ENCODE data around the gene SOWAHC. TPM values are rescaled to one million over a fixed set of nuclear protein-coding genes. Genes with fewer than 3 reads are reported as not detected.
A peak's percentile ranks its signal among the peaks of the same experiment; 100 is the strongest.

The SOWAHC gene
- total and polyA plus RNA-seq, 2 of the 13 experiments (the other 11 are each of a cell fraction or from before 2014, with no cell fraction given): 21.2 to 22.5 TPM

- H3K9ac ChIP-seq (ENCODE audit: insufficient read depth, low read depth, low read length): no peak overlapping the region
- no peaks in the 10 kb centered on the region for H3K36me3 ChIP-seq (replicated peaks in 1 of 2; ENCODE audit: control insufficient read depth in 1 of 2, insufficient read depth in 2 of 2, low read length in 2 of 2)
- ATAC-seq (no peak), DNase-seq (ENCODE audit: low spot score) (no peak), FAIRE-seq (no peak)
- H3K9me3 ChIP-seq (ENCODE audit: low read length): no peaks in the 10 kb centered on the region
- 82% methylated on average over 11 of the region's 11 CpGs for WGBS (ENCODE audit: low lambda C conversion rate)
- ChIA-PET POLR2A (interaction anchor here (1.1 kb wide), 1 partner anchor 9 kb away, joined by 5 read pairs; no protein-coding TSS in a partner anchor), CTCF (ENCODE audit: low intra/inter-chr PET ratio, low total read pairs) (no interaction called here)
- intact Hi-C loops (cut with micrococcal nuclease; ENCODE audit: unreplicated experiment) (no loop called here), in situ Hi-C loops (cut with HindIII; ENCODE audit: extremely low pct_ligation_motif_present, low pct_unique_long_range_greater_than_20kb) (no loop called here)
- no peak overlapping the region for H3K4me2 ChIP-seq (ENCODE audit: low read depth, low read length)
- H3K27ac ChIP-seq (ENCODE audit: extremely low read length, insufficient read depth, low read length): no peak overlapping the region
- no peaks in the 10 kb centered on the region for H3K27me3 ChIP-seq (ENCODE audit: control insufficient read depth in 1 of 2, insufficient read depth in 2 of 2, low read length in 2 of 2)
- H2AFZ ChIP-seq (ENCODE audit: low read length): no peak overlapping the region
- peaks cover 94% of the 10 kb centered on the region for H3K4me1 ChIP-seq (ENCODE audit: insufficient read depth, low read length)
- H3K79me2 ChIP-seq (ENCODE audit: insufficient read depth, low read length): no peaks in the 10 kb centered on the region
- no peak overlapping the region for H3K4me3 ChIP-seq (replicated peaks in 1 of 3; ENCODE audit: insufficient read depth in 1 of 3, low read depth in 2 of 3, low read length in 3 of 3)
- BruUV-seq (replicated peaks): no TSS peak
- no peaks in the 10 kb centered on the region for H4K20me1 ChIP-seq (ENCODE audit: insufficient read depth, low read length)
- no peak for TF ChIP-seq HNF1B (CRISPR knock-in tag; IDR thresholded peaks at IDR 0.05)
- TF ChIP-seq ISL2 (CRISPR knock-in tag; IDR thresholded peaks at IDR 0.05): no peak
- TF ChIP-seq SKI (IDR thresholded peaks at IDR 0.05; ENCODE audit: partially characterized antibody): no peak
- TF ChIP-seq, protein P1, sequence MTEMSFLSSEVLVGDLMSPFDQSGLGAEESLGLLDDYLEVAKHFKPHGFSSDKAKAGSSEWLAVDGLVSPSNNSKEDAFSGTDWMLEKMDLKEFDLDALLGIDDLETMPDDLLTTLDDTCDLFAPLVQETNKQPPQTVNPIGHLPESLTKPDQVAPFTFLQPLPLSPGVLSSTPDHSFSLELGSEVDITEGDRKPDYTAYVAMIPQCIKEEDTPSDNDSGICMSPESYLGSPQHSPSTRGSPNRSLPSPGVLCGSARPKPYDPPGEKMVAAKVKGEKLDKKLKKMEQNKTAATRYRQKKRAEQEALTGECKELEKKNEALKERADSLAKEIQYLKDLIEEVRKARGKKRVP (CRISPR knock-in tag; IDR thresholded peaks at IDR 0.05): no peak
- TF ChIP-seq ZNF251 (CRISPR knock-in tag; IDR thresholded peaks at IDR 0.05): no peak
- no peak for TF ChIP-seq THYN1 (CRISPR knock-in tag; IDR thresholded peaks at IDR 0.05; ENCODE audit: borderline replicate concordance, low read depth)
- TF ChIP-seq BATF2 (CRISPR knock-in tag; IDR thresholded peaks at IDR 0.05): no peak
- TF ChIP-seq ERF (CRISPR knock-in tag; IDR thresholded peaks at IDR 0.05): no peak
- no peak for TF ChIP-seq ZSCAN25 (CRISPR knock-in tag; IDR thresholded peaks at IDR 0.05)
- TF ChIP-seq ZSCAN12 (CRISPR knock-in tag; IDR thresholded peaks at IDR 0.05): no peak
- TF ChIP-seq, protein P2, sequence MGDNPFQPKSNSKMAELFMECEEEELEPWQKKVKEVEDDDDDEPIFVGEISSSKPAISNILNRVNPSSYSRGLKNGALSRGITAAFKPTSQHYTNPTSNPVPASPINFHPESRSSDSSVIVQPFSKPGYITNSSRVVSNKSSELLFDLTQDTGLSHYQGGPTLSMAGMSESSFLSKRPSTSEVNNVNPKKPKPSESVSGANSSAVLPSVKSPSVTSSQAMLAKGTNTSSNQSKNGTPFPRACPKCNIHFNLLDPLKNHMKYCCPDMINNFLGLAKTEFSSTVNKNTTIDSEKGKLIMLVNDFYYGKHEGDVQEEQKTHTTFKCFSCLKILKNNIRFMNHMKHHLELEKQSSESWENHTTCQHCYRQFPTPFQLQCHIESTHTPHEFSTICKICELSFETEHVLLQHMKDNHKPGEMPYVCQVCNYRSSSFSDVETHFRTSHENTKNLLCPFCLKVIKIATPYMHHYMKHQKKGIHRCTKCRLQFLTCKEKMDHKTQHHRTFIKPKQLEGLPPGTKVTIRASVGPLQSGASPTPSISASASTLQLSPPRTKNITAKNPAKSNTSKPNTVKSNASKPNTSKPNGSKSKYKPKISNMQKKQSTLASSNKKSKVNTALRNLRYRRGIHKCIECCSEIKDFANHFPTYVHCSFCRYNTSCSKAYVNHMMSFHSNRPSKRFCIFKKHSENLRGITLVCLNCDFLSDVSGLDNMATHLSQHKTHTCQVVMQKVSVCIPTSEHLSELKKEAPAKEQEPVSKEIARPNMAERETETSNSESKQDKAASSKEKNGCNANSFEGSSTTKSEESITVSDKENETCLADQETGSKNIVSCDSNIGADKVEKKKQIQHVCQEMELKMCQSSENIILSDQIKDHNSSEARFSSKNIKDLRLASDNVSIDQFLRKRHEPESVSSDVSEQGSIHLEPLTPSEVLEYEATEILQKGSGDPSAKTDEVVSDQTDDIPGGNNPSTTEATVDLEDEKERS (CRISPR knock-in tag; IDR thresholded peaks at IDR 0.05): 0 out of 2 replicates have a peak, but pooled peaks have one; percentile 36
- TF ChIP-seq AKAP8 (CRISPR knock-in tag; IDR thresholded peaks at IDR 0.05): no peak
- TF ChIP-seq BCL6 (CRISPR knock-in tag; IDR thresholded peaks at IDR 0.05): no peak
- no peak for TF ChIP-seq ZBTB8A (CRISPR knock-in tag; IDR thresholded peaks at IDR 0.05; ENCODE audit: borderline replicate concordance, low read depth)
- no peak for TF ChIP-seq JDP2 (CRISPR knock-in tag; IDR thresholded peaks at IDR 0.05; ENCODE audit: borderline replicate concordance)
These were observed 21.5 kb downstream of the SOWAHC start for GRCh38 chr2:109635426-109636304.
